ENCODE data around the gene MYOCOS.
A peak's percentile ranks its signal among the peaks of the same experiment; 100 is the strongest.
"Not testable (repeated sequence)": the region's sequence is repeated elsewhere in the genome, so short reads cannot be mapped to it uniquely, and the experiment has no call there.

The MYOCOS gene

GRCh38 chr1:171641076-171641864 lies 19.2 kb downstream of the MYOCOS start:
- Histone ChIP-seq H3K9me3 (ENCODE audit: control insufficient read depth, insufficient read depth, low read length) (no peaks in the 10 kb centered on the region), H3K9ac (ENCODE audit: low read depth, low read length) (peak overlapping the region; percentile 8; the same call in 1 of the 2 replicates), H3K4me1 (ENCODE audit: insufficient read depth, low read length) (peaks cover 11% of the 10 kb centered on the region), H3K36me3 (ENCODE audit: insufficient read depth, low read length) (no peaks in the 10 kb centered on the region)

GRCh38 chr1:171642197-171642596 lies 20.2 kb downstream of the MYOCOS start:
- Histone ChIP-seq H3K9ac (ENCODE audit: low read depth, low read length) (no peak overlapping the region), H3K9me3 (ENCODE audit: control insufficient read depth, insufficient read depth, low read length) (no peaks in the 10 kb centered on the region), H3K36me3 (ENCODE audit: insufficient read depth, low read length) (no peaks in the 10 kb centered on the region), H3K4me1 (ENCODE audit: insufficient read depth, low read length) (peaks cover 11% of the 10 kb centered on the region)

- Histone ChIP-seq H3K9ac (ENCODE audit: low read depth, low read length) (no peak overlapping the region), H3K4me1 (ENCODE audit: insufficient read depth, low read length) (peaks cover 11% of the 10 kb centered on the region), H3K9me3 (ENCODE audit: control insufficient read depth, insufficient read depth, low read length) (no peaks in the 10 kb centered on the region), H3K36me3 (ENCODE audit: insufficient read depth, low read length) (no peaks in the 10 kb centered on the region)
These were observed 21.1 kb downstream of the MYOCOS start for GRCh38 chr1:171643156-171643555.

GRCh38 chr1:171644805-171645483 lies 22.9 kb downstream of the MYOCOS start:
- Histone ChIP-seq H3K36me3 (ENCODE audit: insufficient read depth, low read length) (no peaks in the 10 kb centered on the region), H3K4me1 (ENCODE audit: insufficient read depth, low read length) (peaks cover 11% of the 10 kb centered on the region), H3K9me3 (ENCODE audit: control insufficient read depth, insufficient read depth, low read length) (no peaks in the 10 kb centered on the region), H3K9ac (ENCODE audit: low read depth, low read length) (no peak overlapping the region)

GRCh38 chr1:171645553-171646248 lies 23.7 kb downstream of the MYOCOS start:
- Histone ChIP-seq H3K9ac (ENCODE audit: low read depth, low read length) (no peak overlapping the region), H3K9me3 (ENCODE audit: control insufficient read depth, insufficient read depth, low read length) (no peaks in the 10 kb centered on the region)

GRCh38 chr1:171646249-171646560 lies 24.2 kb downstream of the MYOCOS start:
- Histone ChIP-seq H3K4me1 (ENCODE audit: insufficient read depth, low read length) (peaks cover 7% of the 10 kb centered on the region; the same call in 1 of the 2 replicates), H3K9ac (ENCODE audit: low read depth, low read length) (no peak overlapping the region)

More at GRCh38 chr1:171645553-171646248, 23.7 kb downstream of the MYOCOS start:
- no peaks in the 10 kb centered on the region for H3K36me3 ChIP-seq (ENCODE audit: insufficient read depth, low read length)
- peaks cover 9% of the 10 kb centered on the region for H3K4me1 ChIP-seq (ENCODE audit: insufficient read depth, low read length)

GRCh38 chr1:171652234-171652822 lies 30.3 kb downstream of the MYOCOS start, which contains the start of gene MYOC:
Gene MYOC, minus strand, starts transcription at chr1:171652688. Its CDS starts 77 bp downstream, at chr1:171652611.
- no peak within 1 kb of the TSS for H3K9ac ChIP-seq (ENCODE audit: low read depth, low read length)
- no peaks in the 10 kb centered on the region for H3K36me3 ChIP-seq (ENCODE audit: insufficient read depth, low read length)
- peaks cover 15% of the 10 kb centered on the region for H3K4me1 ChIP-seq (ENCODE audit: insufficient read depth, low read length)
- H3K9me3 ChIP-seq (ENCODE audit: control insufficient read depth, insufficient read depth, low read length): no peaks in the 10 kb centered on the region

More at GRCh38 chr1:171646249-171646560, 24.2 kb downstream of the MYOCOS start:
- Histone ChIP-seq H3K9me3 (ENCODE audit: control insufficient read depth, insufficient read depth, low read length) (no peaks in the 10 kb centered on the region), H3K36me3 (ENCODE audit: insufficient read depth, low read length) (no peaks in the 10 kb centered on the region)

- Histone ChIP-seq H3K9ac (ENCODE audit: low read depth, low read length) (no peak overlapping the region), H3K4me1 (ENCODE audit: insufficient read depth, low read length) (peaks cover 15% of the 10 kb centered on the region), H3K9me3 (ENCODE audit: control insufficient read depth, insufficient read depth, low read length) (no peaks in the 10 kb centered on the region), H3K36me3 (ENCODE audit: insufficient read depth, low read length) (no peaks in the 10 kb centered on the region)
These were observed 31.8 kb downstream of the MYOCOS start for GRCh38 chr1:171653796-171654195.

- Histone ChIP-seq H3K36me3 (ENCODE audit: insufficient read depth, low read length) (no peaks in the 10 kb centered on the region), H3K9ac (ENCODE audit: low read depth, low read length) (no peak overlapping the region), H3K9me3 (ENCODE audit: control insufficient read depth, insufficient read depth, low read length) (no peaks in the 10 kb centered on the region), H3K4me1 (ENCODE audit: insufficient read depth, low read length) (peaks cover 15% of the 10 kb centered on the region)
These were observed 32.3 kb downstream of the MYOCOS start for GRCh38 chr1:171654201-171654941.

- H3K36me3 ChIP-seq (ENCODE audit: insufficient read depth, low read length): no peaks in the 10 kb centered on the region
These were observed 33.1 kb downstream of the MYOCOS start for GRCh38 chr1:171654942-171655745.

GRCh38 chr1:171655746-171656116 lies 33.7 kb downstream of the MYOCOS start:
- H3K9me3 ChIP-seq (ENCODE audit: control insufficient read depth, insufficient read depth, low read length): no peaks in the 10 kb centered on the region
- H3K4me1 ChIP-seq (ENCODE audit: insufficient read depth, low read length): peaks cover 15% of the 10 kb centered on the region
- no peak overlapping the region for H3K9ac ChIP-seq (ENCODE audit: low read depth, low read length)
- no peaks in the 10 kb centered on the region for H3K36me3 ChIP-seq (ENCODE audit: insufficient read depth, low read length)

More at GRCh38 chr1:171654942-171655745, 33.1 kb downstream of the MYOCOS start:
- Histone ChIP-seq H3K4me1 (ENCODE audit: insufficient read depth, low read length) (peaks cover 15% of the 10 kb centered on the region), H3K9ac (ENCODE audit: low read depth, low read length) (peak overlapping the region; percentile 22; the same call in 1 of the 2 replicates), H3K9me3 (ENCODE audit: control insufficient read depth, insufficient read depth, low read length) (no peaks in the 10 kb centered on the region)

- H3K9me3 ChIP-seq (ENCODE audit: control insufficient read depth, insufficient read depth, low read length); H3K9ac ChIP-seq (ENCODE audit: low read depth, low read length); H3K36me3 ChIP-seq (ENCODE audit: insufficient read depth, low read length): not testable (repeated sequence)
- H3K4me1 ChIP-seq (ENCODE audit: insufficient read depth, low read length): peaks cover 15% of the 10 kb centered on the region
These were observed 34.2 kb downstream of the MYOCOS start for GRCh38 chr1:171656206-171656605.

GRCh38 chr1:171661076-171661650 lies 39.1 kb downstream of the MYOCOS start:
- Histone ChIP-seq H3K9me3 (ENCODE audit: control insufficient read depth, insufficient read depth, low read length) (no peaks in the 10 kb centered on the region), H3K9ac (ENCODE audit: low read depth, low read length) (no peak overlapping the region), H3K36me3 (ENCODE audit: insufficient read depth, low read length) (no peaks in the 10 kb centered on the region), H3K4me1 (ENCODE audit: insufficient read depth, low read length) (no peaks in the 10 kb centered on the region; the same call in 1 of the 2 replicates)
